HEK293 (cell line): Measurements from ENCODE around the gene NAA16.

Experiments used
- CTCF ChIP-seq: fragments of 450-650 bp; formaldehyde crosslinking; IDR thresholded peaks from 2 replicates; pipeline ENCODE4 v1.5.1; 2016; ENCODE audit warnings: missing biosample characterization, missing genetic modification characterization
- GLI4 ChIP-seq: fragments of 450-650 bp; formaldehyde crosslinking; IDR thresholded peaks from 2 replicates; pipeline ENCODE4 v1.5.1; 2016; ENCODE audit warnings: missing biosample characterization, missing genetic modification characterization
- KLF7 ChIP-seq: fragments of 450-650 bp; formaldehyde crosslinking; IDR thresholded peaks from 2 replicates; pipeline ENCODE4 v1.5.1; 2016; ENCODE audit warnings: missing biosample characterization, missing genetic modification characterization, borderline replicate concordance
- MYNN ChIP-seq: fragments of 450-650 bp; formaldehyde crosslinking; IDR thresholded peaks from 2 replicates; pipeline ENCODE4 v1.5.1; 2016; ENCODE audit warnings: missing biosample characterization, missing genetic modification characterization, borderline replicate concordance
- SP2 ChIP-seq: fragments of 450-650 bp; formaldehyde crosslinking; IDR thresholded peaks from 2 replicates; pipeline ENCODE4 v1.5.1; 2016; ENCODE audit warnings: missing biosample characterization, missing genetic modification characterization
- ZBTB8A ChIP-seq: fragments of 450-650 bp; formaldehyde crosslinking; IDR thresholded peaks from 2 replicates; pipeline ENCODE4 v1.5.1; 2016; ENCODE audit warnings: missing biosample characterization, missing genetic modification characterization
- ZFHX2 ChIP-seq: fragments of 450-650 bp; formaldehyde crosslinking; conservative IDR thresholded peaks from 2 replicates; pipeline ENCODE4 v1.5.1; 2016; ENCODE audit warnings: missing biosample characterization, missing genetic modification characterization
- ZNF274 ChIP-seq, 2 experiments: fragments of 200-500 bp in 1 of 2; fragments of 450-650 bp in 1 of 2; sonication (Bioruptor generic) in 1 of 2; formaldehyde crosslinking in 1 of 2; IDR thresholded peaks; 2 replicates each; pipeline versions ENCODE4 v1.5.1 to v1.6.1; 2014 to 2016; ENCODE audit warnings: borderline replicate concordance in 1 of 2, inconsistent platforms in 1 of 2, low read length in 1 of 2, missing biosample characterization in 1 of 2, missing genetic modification characterization in 1 of 2
- ZNF292 ChIP-seq: fragments of 450-650 bp; formaldehyde crosslinking; IDR thresholded peaks from 2 replicates; pipeline ENCODE4 v1.5.1; 2016; ENCODE audit warnings: low read depth, missing biosample characterization, missing genetic modification characterization, borderline replicate concordance
- ZNF623 ChIP-seq: fragments of 450-650 bp; formaldehyde crosslinking; IDR thresholded peaks from 2 replicates; pipeline ENCODE4 v1.5.1; 2016; ENCODE audit warnings: missing biosample characterization, missing genetic modification characterization
- ZNF639 ChIP-seq: fragments of 450-650 bp; formaldehyde crosslinking; IDR thresholded peaks from 2 replicates; pipeline ENCODE4 v1.5.1; 2016; ENCODE audit warnings: missing biosample characterization, missing genetic modification characterization
- TF ChIP-seq, protein P1 (sequence below): fragments of 450-650 bp; formaldehyde crosslinking; IDR thresholded peaks from 2 replicates; pipeline ENCODE4 v1.5.1; 2016; ENCODE audit warnings: missing biosample characterization, missing genetic modification characterization

GRCh38 chr13:41291246-41291645 is 19.8 kb upstream of the NAA16 start:
- no peak for TF ChIP-seq CTCF (tag by site-specific recombination)
- TF ChIP-seq KLF7 (tag by site-specific recombination): no peak
- TF ChIP-seq ZNF623 (tag by site-specific recombination): no peak
- TF ChIP-seq ZNF639 (tag by site-specific recombination): no peak
- no peak for TF ChIP-seq SP2 (tag by site-specific recombination)
- TF ChIP-seq ZNF292: no peak
- no peak for TF ChIP-seq ZNF274 (IDR thresholded peaks at IDR 0.05; ENCODE audit: low read length)
- TF ChIP-seq ZNF274 (tag by site-specific recombination; IDR thresholded peaks at IDR 0.05; ENCODE audit: borderline replicate concordance): no peak
- no peak for TF ChIP-seq MYNN (tag by site-specific recombination)
- TF ChIP-seq ZBTB8A (tag by site-specific recombination): no peak
- TF ChIP-seq ZFHX2 (tag by site-specific recombination): no peak
- no peak for TF ChIP-seq GLI4 (tag by site-specific recombination)
- TF ChIP-seq, protein P1, sequence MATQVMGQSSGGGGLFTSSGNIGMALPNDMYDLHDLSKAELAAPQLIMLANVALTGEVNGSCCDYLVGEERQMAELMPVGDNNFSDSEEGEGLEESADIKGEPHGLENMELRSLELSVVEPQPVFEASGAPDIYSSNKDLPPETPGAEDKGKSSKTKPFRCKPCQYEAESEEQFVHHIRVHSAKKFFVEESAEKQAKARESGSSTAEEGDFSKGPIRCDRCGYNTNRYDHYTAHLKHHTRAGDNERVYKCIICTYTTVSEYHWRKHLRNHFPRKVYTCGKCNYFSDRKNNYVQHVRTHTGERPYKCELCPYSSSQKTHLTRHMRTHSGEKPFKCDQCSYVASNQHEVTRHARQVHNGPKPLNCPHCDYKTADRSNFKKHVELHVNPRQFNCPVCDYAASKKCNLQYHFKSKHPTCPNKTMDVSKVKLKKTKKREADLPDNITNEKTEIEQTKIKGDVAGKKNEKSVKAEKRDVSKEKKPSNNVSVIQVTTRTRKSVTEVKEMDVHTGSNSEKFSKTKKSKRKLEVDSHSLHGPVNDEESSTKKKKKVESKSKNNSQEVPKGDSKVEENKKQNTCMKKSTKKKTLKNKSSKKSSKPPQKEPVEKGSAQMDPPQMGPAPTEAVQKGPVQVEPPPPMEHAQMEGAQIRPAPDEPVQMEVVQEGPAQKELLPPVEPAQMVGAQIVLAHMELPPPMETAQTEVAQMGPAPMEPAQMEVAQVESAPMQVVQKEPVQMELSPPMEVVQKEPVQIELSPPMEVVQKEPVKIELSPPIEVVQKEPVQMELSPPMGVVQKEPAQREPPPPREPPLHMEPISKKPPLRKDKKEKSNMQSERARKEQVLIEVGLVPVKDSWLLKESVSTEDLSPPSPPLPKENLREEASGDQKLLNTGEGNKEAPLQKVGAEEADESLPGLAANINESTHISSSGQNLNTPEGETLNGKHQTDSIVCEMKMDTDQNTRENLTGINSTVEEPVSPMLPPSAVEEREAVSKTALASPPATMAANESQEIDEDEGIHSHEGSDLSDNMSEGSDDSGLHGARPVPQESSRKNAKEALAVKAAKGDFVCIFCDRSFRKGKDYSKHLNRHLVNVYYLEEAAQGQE: no peak
